ENCODE measurements around the gene NRIP1.

GRCh38 chr21:15097580-15097979 lies 32.8 kb upstream of the NRIP1 start:
- TF ChIP-seq EP300 (IDR thresholded peaks at IDR 0.05) (no peak), CTCF (IDR thresholded peaks at IDR 0.05) (no peak)

Measured in suprapubic skin (tissue), 3 donors.